ENCODE measurements around the gene ZBP1. TPM values are rescaled to one million over a fixed set of nuclear protein-coding genes. Genes with fewer than 3 reads are reported as not detected.

The ZBP1 gene
- polyA plus RNA-seq, 1 of the 3 experiments (the other 2 are of a cell fraction): not detected

DNA sequence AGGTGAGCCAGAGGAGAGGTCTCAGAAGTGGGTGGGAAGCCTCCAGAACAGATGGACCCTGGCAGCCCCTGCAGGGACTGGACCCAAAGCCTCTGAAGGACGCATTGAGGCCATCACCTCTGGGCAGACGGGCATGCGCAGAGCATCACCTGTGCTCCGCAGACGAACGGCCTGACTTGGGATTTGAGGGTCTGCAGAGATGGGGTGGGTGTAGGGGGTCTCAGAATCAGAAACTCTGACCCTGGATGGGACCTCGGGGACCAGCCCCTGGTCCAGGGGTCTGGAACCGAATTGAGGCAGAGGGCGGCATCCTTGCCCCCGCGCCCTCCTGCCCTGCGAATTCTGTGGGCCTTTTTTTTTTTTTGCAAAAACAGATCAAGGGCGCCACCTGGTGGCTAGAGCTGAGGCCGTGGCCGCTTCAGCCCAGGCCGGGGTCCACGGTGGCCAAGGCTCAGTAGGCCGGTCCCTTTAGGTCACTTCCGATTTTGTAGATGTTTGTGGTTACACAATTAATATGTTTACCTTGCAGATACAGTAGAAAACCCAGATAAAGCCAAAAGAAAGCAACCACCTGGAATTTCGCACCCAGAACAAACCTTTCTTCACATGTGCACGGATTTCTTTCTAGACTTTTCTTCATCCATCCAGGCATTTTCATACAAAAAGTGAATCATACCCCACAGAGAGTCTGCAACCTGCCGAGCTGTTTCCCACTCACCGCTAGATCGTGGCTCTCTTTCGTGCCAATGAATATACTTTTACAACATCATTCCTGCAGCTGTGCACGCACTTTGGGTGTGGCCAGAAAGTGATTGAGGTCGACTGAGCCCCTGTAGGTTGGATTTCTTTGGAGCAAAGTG lies 25.9 kb downstream of the ZBP1 start:
- no peak for TF ChIP-seq POLR2AphosphoS5 (IDR thresholded peaks at IDR 0.05; ENCODE audit: low read depth, low read length)
- no peak for TF ChIP-seq NRF1 (IDR thresholded peaks at IDR 0.05; ENCODE audit: low read depth, low read length)
- TF ChIP-seq, protein P1, sequence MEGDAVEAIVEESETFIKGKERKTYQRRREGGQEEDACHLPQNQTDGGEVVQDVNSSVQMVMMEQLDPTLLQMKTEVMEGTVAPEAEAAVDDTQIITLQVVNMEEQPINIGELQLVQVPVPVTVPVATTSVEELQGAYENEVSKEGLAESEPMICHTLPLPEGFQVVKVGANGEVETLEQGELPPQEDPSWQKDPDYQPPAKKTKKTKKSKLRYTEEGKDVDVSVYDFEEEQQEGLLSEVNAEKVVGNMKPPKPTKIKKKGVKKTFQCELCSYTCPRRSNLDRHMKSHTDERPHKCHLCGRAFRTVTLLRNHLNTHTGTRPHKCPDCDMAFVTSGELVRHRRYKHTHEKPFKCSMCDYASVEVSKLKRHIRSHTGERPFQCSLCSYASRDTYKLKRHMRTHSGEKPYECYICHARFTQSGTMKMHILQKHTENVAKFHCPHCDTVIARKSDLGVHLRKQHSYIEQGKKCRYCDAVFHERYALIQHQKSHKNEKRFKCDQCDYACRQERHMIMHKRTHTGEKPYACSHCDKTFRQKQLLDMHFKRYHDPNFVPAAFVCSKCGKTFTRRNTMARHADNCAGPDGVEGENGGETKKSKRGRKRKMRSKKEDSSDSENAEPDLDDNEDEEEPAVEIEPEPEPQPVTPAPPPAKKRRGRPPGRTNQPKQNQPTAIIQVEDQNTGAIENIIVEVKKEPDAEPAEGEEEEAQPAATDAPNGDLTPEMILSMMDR (IDR thresholded peaks at IDR 0.05): peak; percentile 83
- TF ChIP-seq USF2 (IDR thresholded peaks at IDR 0.05; ENCODE audit: borderline replicate concordance, low read depth, low read length): no peak
- TF ChIP-seq USF1 (IDR thresholded peaks at IDR 0.05; ENCODE audit: borderline replicate concordance, low read depth): no peak
- peak; percentile 84 for TF ChIP-seq SMC3 (IDR thresholded peaks at IDR 0.05; ENCODE audit: low read depth, low read length)
- TF ChIP-seq RAD21 (IDR thresholded peaks at IDR 0.05; ENCODE audit: low read length): peak; percentile 78
- POLR2A ChIA-PET: interaction anchor here (0.6 kb wide), 1 partner anchor 78 kb away, joined by 3 read pairs; no protein-coding TSS in a partner anchor
- Histone ChIP-seq H3K36me3 (replicated peaks in 1 of 2; ENCODE audit: control insufficient read depth in 1 of 2, insufficient read depth in 2 of 2, low read length in 1 of 2) (no peaks in the 10 kb centered on the region), H3K9me3 (no peaks in the 10 kb centered on the region), H3K27ac (ENCODE audit: low read depth in 2 of 2, low read length in 1 of 2) (no peak overlapping the region), H3K4me2 (no peak overlapping the region), H3K79me2 (ENCODE audit: insufficient read depth) (no peaks in the 10 kb centered on the region), H3K27me3 (ENCODE audit: insufficient read depth) (no peaks in the 10 kb centered on the region), H3F3A (replicated peaks; ENCODE audit: insufficient read depth) (peaks cover 4% of the 10 kb centered on the region), H3K9ac (no peak overlapping the region), H3K4me1 (ENCODE audit: control insufficient read depth in 1 of 2, insufficient read depth in 2 of 2, low read depth in 1 of 2, low read length in 1 of 2) (peaks cover 0 to 9% of the 10 kb centered on the region in 2 experiments; a peak in 1 of 4 replicates), H3K9me2 (no peaks in the 10 kb centered on the region), H4K20me1 (ENCODE audit: insufficient read depth) (no peaks in the 10 kb centered on the region), H2AFZ (ENCODE audit: low read depth) (no peak overlapping the region), H3K4me3 (ENCODE audit: low read depth in 2 of 2, low read length in 1 of 2) (no peak overlapping the region; a peak in 1 of 4 replicates)
- CTCF ChIA-PET: interaction anchor here (0.6 to 21.1 kb wide), 23 partner anchors 11 to 620 kb away, joined by 3 to 403 read pairs (median 3); partner anchors contain the start of gene ZBP1
- WGBS (ENCODE audit: low lambda C conversion rate): 28% methylated on average over 25 of the region's 27 CpGs
- peak; percentile 89 for DNase-seq

GRCh38 chr20:57593134-57593886 lies 26.9 kb downstream of the ZBP1 start:
- Histone ChIP-seq H4K20me1 (ENCODE audit: insufficient read depth) (no peaks in the 10 kb centered on the region), H3K27me3 (ENCODE audit: insufficient read depth) (no peaks in the 10 kb centered on the region), H3K4me2 (no peak overlapping the region), H3K36me3 (replicated peaks in 1 of 2; ENCODE audit: control insufficient read depth in 1 of 2, insufficient read depth in 2 of 2, low read length in 1 of 2) (no peaks in the 10 kb centered on the region), H3K9me2 (no peaks in the 10 kb centered on the region), H3K4me1 (ENCODE audit: control insufficient read depth in 1 of 2, insufficient read depth in 2 of 2, low read depth in 1 of 2, low read length in 1 of 2) (peaks cover 0 to 6% of the 10 kb centered on the region in 2 experiments; a peak in 1 of 4 replicates), H3K27ac (ENCODE audit: low read depth in 2 of 2, low read length in 1 of 2) (no peak overlapping the region), H3K9ac (no peak overlapping the region), H3K9me3 (no peaks in the 10 kb centered on the region), H3F3A (replicated peaks; ENCODE audit: insufficient read depth) (peaks cover 4% of the 10 kb centered on the region), H3K79me2 (ENCODE audit: insufficient read depth) (no peaks in the 10 kb centered on the region), H3K4me3 (ENCODE audit: low read depth in 2 of 2, low read length in 1 of 2) (no peak overlapping the region), H2AFZ (ENCODE audit: low read depth) (no peak overlapping the region)
- CTCF ChIA-PET: interaction anchor here (0.6 to 21.1 kb wide), 8 partner anchors 11 to 621 kb away, joined by 3 to 403 read pairs (median 14); no protein-coding TSS in a partner anchor
- POLR2A ChIA-PET: no interaction called here
- no peak for TF ChIP-seq RFX5 (IDR thresholded peaks at IDR 0.05; ENCODE audit: low read length)
- 57% methylated on average over 15 of the region's 17 CpGs for WGBS (ENCODE audit: low lambda C conversion rate)
- no peak for DNase-seq
